Endothelial cell of umbilical vein (primary cell): ENCODE measurements around the gene OPRL1. TPM values are rescaled to one million over a fixed set of nuclear protein-coding genes. Genes with fewer than 3 reads are reported as not detected.

Experiments
- BruUV-seq: library from RNA; stranded (reverse); fragments of 400-500 nt; replicated peaks from 2 replicates; lab custom pipeline; 2021; lab: Mats Ljungman, UMichigan
- CTCF ChIA-PET: fragments of 300-600, 350-600 bp; sonication (Branson Sonifier 250); formaldehyde crosslinking; loops from one replicate; lab custom pipeline; 2021; ENCODE audit warnings: antibody characterized with exemption, inconsistent platforms; lab: Charles Lee
- POLR2A ChIA-PET: fragments of 300-600, 350-600 bp; sonication (Branson Sonifier 250); formaldehyde crosslinking; loops from one replicate; lab custom pipeline; 2021; ENCODE audit warnings: antibody characterized with exemption, inconsistent platforms; lab: Charles Lee
- DNase-seq: peaks from one replicate; pipeline ENCODE4 v3.0.0-alpha.2; 2011; ENCODE audit warnings: low read depth, low spot score
- FAIRE-seq: peaks from 2 replicates; lab custom pipeline; 2011; peaks lifted over from hg19 to GRCh38; lab: Jason Lieb, UNC
- H2AFZ ChIP-seq: 2 replicates; pipeline ENCODE4 v1.6.0; 2012; ENCODE audit warnings: low read depth, low read length, control low read depth, inconsistent platforms
- H3K27ac ChIP-seq: 2 replicates; pipeline ENCODE4 v1.5.1; 2011; ENCODE audit warnings: low read depth, mild to moderate bottlenecking, control low read depth, low read length, moderate library complexity; ENCODE audit not compliant: insufficient read depth
- H3K27me3 ChIP-seq, 2 experiments: 2 replicates each; pipeline versions ENCODE4 v1.6.0 to v1.6.1; 2011; ENCODE audit warnings: low read length in 2 of 2, mixed read lengths in 1 of 2; ENCODE audit not compliant: control insufficient read depth in 2 of 2, insufficient read depth in 2 of 2
- H3K36me3 ChIP-seq, 2 experiments: 2 replicates in 1 of 2; 3 replicates in 1 of 2; pipeline ENCODE4 v1.5.1; 2011; ENCODE audit warnings: low read length in 2 of 2, mild to moderate bottlenecking in 1 of 2, moderate library complexity in 1 of 2; ENCODE audit not compliant: control insufficient read depth in 2 of 2, insufficient read depth in 2 of 2; ENCODE audit errors: extremely low read depth in 1 of 2
- H3K4me1 ChIP-seq: 3 replicates; pipeline ENCODE4 v1.5.1; 2011; ENCODE audit warnings: mild to moderate bottlenecking, low read length; ENCODE audit not compliant: control insufficient read depth, insufficient read depth; ENCODE audit errors: extremely low read depth
- H3K4me2 ChIP-seq: 2 replicates; pipeline ENCODE4 v1.6.1; 2011; ENCODE audit warnings: low read length, control low read depth, mixed read lengths; ENCODE audit not compliant: insufficient read depth
- H3K4me3 ChIP-seq, 3 experiments: fragments of 200-600 bp in 1 of 3; sonication (generic), shearing (Covaris generic) in 1 of 3; replicated peaks in 1 of 3; 2 replicates each; pipeline ENCODE4 v1.5.1; 2011 to 2016; ENCODE audit warnings: control low read depth in 3 of 3, low read length in 3 of 3, mild to moderate bottlenecking in 2 of 3, inconsistent platforms in 1 of 3, low read depth in 1 of 3, moderate library complexity in 1 of 3; ENCODE audit not compliant: insufficient read depth in 1 of 3
- H3K79me2 ChIP-seq: 2 replicates; pipeline ENCODE4 v1.6.0; 2012; ENCODE audit warnings: low read length, inconsistent platforms; ENCODE audit not compliant: control insufficient read depth, insufficient read depth
- H3K9ac ChIP-seq: replicated peaks from 2 replicates; pipeline ENCODE3; 2011; ENCODE audit warnings: low read length, control low read depth; ENCODE audit not compliant: insufficient read depth; ENCODE audit errors: extremely low read depth
- H3K9me1 ChIP-seq: replicated peaks from 3 replicates; pipeline ENCODE4 v1.6.0; 2011; ENCODE audit warnings: mild to moderate bottlenecking, low read length; ENCODE audit not compliant: control insufficient read depth, insufficient read depth; ENCODE audit errors: extremely low read depth
- H3K9me3 ChIP-seq: replicated peaks from 2 replicates; pipeline ENCODE4 v1.5.1; 2012; ENCODE audit warnings: low read length, inconsistent platforms; ENCODE audit not compliant: control insufficient read depth, insufficient read depth
- H4K20me1 ChIP-seq: replicated peaks from 2 replicates; pipeline ENCODE3; 2011; ENCODE audit warnings: mild to moderate bottlenecking, low read length; ENCODE audit not compliant: control insufficient read depth, insufficient read depth; ENCODE audit errors: extremely low read depth
- CTCF ChIP-seq, 2 donors: IDR thresholded peaks; 1 replicate in 1 of 2; 2 replicates in 1 of 2; pipeline ENCODE4 v1.5.1; 2011; ENCODE audit warnings: low read length in 2 of 2, mild to moderate bottlenecking in 2 of 2, moderate library complexity in 2 of 2, control low read depth in 1 of 2, inconsistent platforms in 1 of 2, low read depth in 1 of 2; ENCODE audit not compliant: insufficient read depth in 1 of 2; ENCODE audit errors: extremely low read depth in 1 of 2
- EZH2 ChIP-seq: IDR thresholded peaks from 2 replicates; pipeline ENCODE4 v1.6.1; 2012; ENCODE audit warnings: borderline replicate concordance, low read depth, mild to moderate bottlenecking, moderate library complexity, low read length, inconsistent platforms; ENCODE audit not compliant: severe bottlenecking
- FOS ChIP-seq: IDR thresholded peaks from 2 replicates; pipeline ENCODE4 v1.6.1; 2011; ENCODE audit warnings: mild to moderate bottlenecking, low read length, moderate library complexity, borderline replicate concordance; ENCODE audit not compliant: insufficient read depth
- GATA2 ChIP-seq: IDR thresholded peaks from 2 replicates; pipeline ENCODE4 v1.7.0; 2011; ENCODE audit warnings: low read depth, mild to moderate bottlenecking, moderate library complexity, mixed read lengths, low read length; ENCODE audit not compliant: insufficient read length, insufficient read depth
- MAX ChIP-seq: IDR thresholded peaks from 2 replicates; pipeline ENCODE4 v1.6.1; 2011; ENCODE audit not compliant: insufficient read depth, insufficient read length
- MYC ChIP-seq: IDR thresholded peaks from one replicate; pipeline ENCODE4 v1.6.1; 2011; ENCODE audit warnings: mild to moderate bottlenecking, low read depth, low read length
- POLR2A ChIP-seq: IDR thresholded peaks from 2 replicates; pipeline ENCODE4 v1.6.1; 2012; ENCODE audit warnings: low read depth, mild to moderate bottlenecking, control low read depth, low read length
- POLR2AphosphoS5 ChIP-seq: IDR thresholded peaks from 2 replicates; pipeline ENCODE4 v1.6.1; 2012; ENCODE audit warnings: low read depth, mild to moderate bottlenecking, control low read depth, low read length, moderate library complexity; ENCODE audit not compliant: insufficient read depth
- dilution Hi-C: fragments of 300-500 bp; cut with MboI; formaldehyde crosslinking; loops from one replicate; pipeline ENCODE4 v1.15.0; 2019; ENCODE audit warnings: low sequenced_read_pairs; ENCODE audit not compliant: extremely low pct_ligation_motif_present
- intact Hi-C: fragments of 100-400 bp; cut with micrococcal nuclease; formaldehyde crosslinking; loops from one replicate; pipeline ENCODE4 v1.10.0; 2022
- polyA plus RNA-seq, 4 experiments: library from polyadenylated mRNA; depleted of rRNA in 3 of 4; stranded (reverse) in 3 of 4; unstranded in 1 of 4; fragments of >200 nt; gene quantifications; 2 replicates each; pipeline versions ENCODE4 v1.2.1 to v1.2.3, GENCODE V29; 2011 to 2012; ENCODE audit warnings: missing spikeins in 1 of 4
- total RNA-seq: library from RNA; stranded (reverse); gene quantifications from 2 replicates; pipeline ENCODE4 v1.2.3, GENCODE V29; 2021

OPRL1 gene
- total and polyA plus RNA-seq, 2 donors (not counting 3 experiments of a cell fraction or from before 2014, with no cell fraction given), result 1.9 to 2.0 TPM

GRCh38 chr20:64064145-64064698 lies 15.7 kb upstream of the OPRL1 start:
- no peak overlapping the region for H2AFZ ChIP-seq
- no peaks in the 10 kb centered on the region for H3K27me3 ChIP-seq
- H3K9me3 ChIP-seq, result no peaks in the 10 kb centered on the region
- no peak overlapping the region for H3K27ac ChIP-seq
- H3K9me1 ChIP-seq, result no peaks in the 10 kb centered on the region
- intact Hi-C loops, result loop anchor here (10.0 kb wide), 1 partner anchor 61 kb away; no protein-coding TSS in a partner anchor
- H3K36me3 ChIP-seq, result no peaks in the 10 kb centered on the region
- no peak for DNase-seq
- TF ChIP-seq GATA2, result no peak
- TF ChIP-seq FOS, result peak; percentile 43
- H3K79me2 ChIP-seq, result peaks cover 6% of the 10 kb centered on the region
- ChIA-PET POLR2A (no interaction called here), CTCF (interaction anchor here (1.4 to 1.5 kb wide), 2 partner anchors 16 to 25 kb away, joined by 4 to 8 read pairs; partner anchors contain the start of gene OPRL1)
- BruUV-seq, result no TSS peak
- H4K20me1 ChIP-seq, result no peaks in the 10 kb centered on the region
- FAIRE-seq, result peak; percentile 8
- peak overlapping the region; percentile 76 for H3K4me2 ChIP-seq
- dilution Hi-C loops, result no loop called here
- peak overlapping the region in 1 of 3 experiments; percentile 72 for H3K4me3 ChIP-seq
- H3K4me1 ChIP-seq, result peaks cover 18% of the 10 kb centered on the region
- H3K9ac ChIP-seq, result peak overlapping the region; percentile 63

- ChIA-PET POLR2A (no interaction called here), CTCF (interaction anchor here (1.2 to 1.5 kb wide), 4 partner anchors 15 to 26 kb away, joined by 3 to 8 read pairs (median 4); partner anchors contain the start of gene OPRL1)
- Histone ChIP-seq H3K79me2 (peaks cover 6% of the 10 kb centered on the region), H3K9me1 (no peaks in the 10 kb centered on the region), H3K36me3 (no peaks in the 10 kb centered on the region), H3K4me3 (no peak overlapping the region), H3K27me3 (no peaks in the 10 kb centered on the region), H3K9ac (no peak overlapping the region), H3K9me3 (no peaks in the 10 kb centered on the region), H3K27ac (no peak overlapping the region), H4K20me1 (no peaks in the 10 kb centered on the region), H2AFZ (no peak overlapping the region), H3K4me1 (peaks cover 18% of the 10 kb centered on the region), H3K4me2 (no peak overlapping the region)
- intact Hi-C loops, result loop anchor here (10.0 kb wide), 1 partner anchor 59 kb away; no protein-coding TSS in a partner anchor
- no TSS peak for BruUV-seq
- FAIRE-seq, result no peak
- DNase-seq, result no peak
- no peak for TF ChIP-seq POLR2AphosphoS5
- no peak for TF ChIP-seq EZH2
- no peak for TF ChIP-seq CTCF (IDR thresholded peaks at IDR 0.05; ENCODE audit: extremely low read depth in 1 of 2, insufficient read depth in 1 of 2, low read depth in 1 of 2, low read length in 2 of 2)
- TF ChIP-seq POLR2A, result no peak
- TF ChIP-seq MYC, result no peak
- TF ChIP-seq GATA2, result no peak
- no peak for TF ChIP-seq FOS
- TF ChIP-seq MAX, result no peak
- dilution Hi-C loops, result no loop called here
Measured at GRCh38 chr20:64065062-64065973, 14.6 kb upstream of the OPRL1 start.
